Islet precursor cell (in vitro differentiated cells): ENCODE data around the gene JAG1.

Experiments
- DNase-seq: peaks from one replicate; pipeline ENCODE4 v3.0.0-alpha.2; 2018

Gene JAG1

GRCh38 chr20:10673842-10674683, at the start of gene JAG1:
Gene JAG1 (minus strand): TSS chr20:10673999. CDS start chr20:10673530, 469 bp downstream.
- DNase-seq = peak; percentile 99

GRCh38 chr20:10721976-10722375, 48.2 kb upstream of the JAG1 start:
- DNase-seq = no peak

- DNase-seq = no peak
These were observed 47.5 kb upstream of the JAG1 start for GRCh38 chr20:10721137-10721896.

GRCh38 chr20:10720565-10720964, 46.8 kb upstream of the JAG1 start:
- no peak for DNase-seq

- no peak for DNase-seq
These were observed 46.1 kb upstream of the JAG1 start for GRCh38 chr20:10719740-10720385.

- no peak for DNase-seq
These were observed 44.9 kb upstream of the JAG1 start for GRCh38 chr20:10718661-10719060.

GRCh38 chr20:10716855-10717254, 43.1 kb upstream of the JAG1 start:
- DNase-seq = no peak

- no peak for DNase-seq
These were observed 41.2 kb upstream of the JAG1 start for GRCh38 chr20:10715035-10715434.

- DNase-seq = no peak
These were observed 40.6 kb upstream of the JAG1 start for GRCh38 chr20:10714236-10714975.

- DNase-seq = no peak
These were observed 39.4 kb upstream of the JAG1 start for GRCh38 chr20:10713161-10713560.

GRCh38 chr20:10711903-10712451, 38.2 kb upstream of the JAG1 start:
- DNase-seq = no peak

GRCh38 chr20:10710991-10711775, 37.4 kb upstream of the JAG1 start:
- no peak for DNase-seq

- no peak for DNase-seq
These were observed 36.1 kb upstream of the JAG1 start for GRCh38 chr20:10709916-10710315.

- no peak for DNase-seq
These were observed 34.8 kb upstream of the JAG1 start for GRCh38 chr20:10708351-10709185.

- DNase-seq = no peak
These were observed 34.0 kb upstream of the JAG1 start for GRCh38 chr20:10707791-10708190.

GRCh38 chr20:10707068-10707467, 33.3 kb upstream of the JAG1 start:
- DNase-seq = no peak

GRCh38 chr20:10706460-10706811, 32.6 kb upstream of the JAG1 start:
- DNase-seq = no peak

- no peak for DNase-seq
These were observed 32.1 kb upstream of the JAG1 start for GRCh38 chr20:10705801-10706459.

GRCh38 chr20:10701607-10702006, 27.8 kb upstream of the JAG1 start:
- DNase-seq = no peak

- no peak for DNase-seq
These were observed 26.1 kb upstream of the JAG1 start for GRCh38 chr20:10699941-10700340.
